ENCODE data around the gene BDKRB1. TPM values are rescaled to one million over a fixed set of nuclear protein-coding genes. Genes with fewer than 3 reads are reported as not detected.

BDKRB1 gene
- polyA plus RNA-seq, 3 donors: not detected

- Mint-ChIP-seq H3K9me3 (no peaks in the 10 kb centered on the region), H3K36me3 (peaks cover 30 to 39% of the 10 kb centered on the region in 2 donors), H3K4me1 (no peaks in the 10 kb centered on the region), H3K27me3 (ENCODE audit: low read depth in 3 of 3) (peaks cover 0 to 4% (median 0%) of the 10 kb centered on the region in 3 donors), H3K4me3 (no peak overlapping the region), H3K27ac (peak overlapping the region in 2 of 7 donors; percentile 31 to 33)
- intact Hi-C loops (cut with micrococcal nuclease): no loop called here
- Histone ChIP-seq H3K4me3 (replicated peaks in 1 of 3; ENCODE audit: low read depth in 2 of 3, low read length in 3 of 3) (no peak overlapping the region), H3K9me3 (replicated peaks in 1 of 2; ENCODE audit: control insufficient read depth in 1 of 2, insufficient read depth in 1 of 2, low read length in 2 of 2) (no peaks in the 10 kb centered on the region), H3K27ac (ENCODE audit: low read depth in 1 of 2, low read length in 2 of 2) (no peak overlapping the region), H3K27me3 (ENCODE audit: control insufficient read depth in 2 of 2, insufficient read depth in 2 of 2, low read length in 2 of 2) (no peaks in the 10 kb centered on the region), H3K79me2 (ENCODE audit: insufficient read depth, low read length) (no peaks in the 10 kb centered on the region), H4K20me1 (ENCODE audit: insufficient read depth, low read length) (no peaks in the 10 kb centered on the region), H3K4me2 (replicated peaks; ENCODE audit: extremely low read depth, low read length, poor library complexity, severe bottlenecking) (no peak overlapping the region), H2AFZ (ENCODE audit: insufficient read depth, low read depth, low read length, poor library complexity, severe bottlenecking) (no peak overlapping the region), H3K36me3 (replicated peaks in 1 of 2; ENCODE audit: control insufficient read depth in 1 of 2, insufficient read depth in 2 of 2, low read length in 2 of 2) (peaks cover 26 to 66% of the 10 kb centered on the region in 2 donors), H3K9ac (ENCODE audit: insufficient read depth, low read length, poor library complexity, severe bottlenecking) (no peak overlapping the region), H3K4me1 (ENCODE audit: control insufficient read depth in 1 of 2, insufficient read depth in 2 of 2, low read length in 2 of 2) (no peaks in the 10 kb centered on the region)
- TF ChIP-seq CTCF (IDR thresholded peaks at IDR 0.05): no peak
- WGBS (ENCODE audit: insufficient coverage): 96% methylated on average over 7 of the region's 7 CpGs
- DNase-seq: no peak
Observed at GRCh38 chr14:96294246-96294645, 38.2 kb downstream of the BDKRB1 start.

- H4K20me1 ChIP-seq (ENCODE audit: insufficient read depth, low read length): no peaks in the 10 kb centered on the region
- Mint-ChIP-seq H3K4me1 (no peaks in the 10 kb centered on the region), H3K27me3 (ENCODE audit: low read depth in 3 of 3) (peaks cover 0 to 4% (median 0%) of the 10 kb centered on the region in 3 donors), H3K36me3 (peaks cover 28 to 35% of the 10 kb centered on the region in 2 donors), H3K9me3 (no peaks in the 10 kb centered on the region), H3K4me3 (no peak overlapping the region), H3K27ac (no peak overlapping the region)
- peak; percentile 69 for TF ChIP-seq CTCF (IDR thresholded peaks at IDR 0.05)
- intact Hi-C loops (cut with micrococcal nuclease): loop anchor here in 1 of 2 donors (1.0 kb wide), 1 partner anchor 127 kb away; no protein-coding TSS in a partner anchor
- no peak overlapping the region for H3K9ac ChIP-seq (ENCODE audit: insufficient read depth, low read length, poor library complexity, severe bottlenecking)
- H3K4me1 ChIP-seq (ENCODE audit: control insufficient read depth in 1 of 2, insufficient read depth in 2 of 2, low read length in 2 of 2): no peaks in the 10 kb centered on the region
- peaks cover 21 to 67% of the 10 kb centered on the region in 2 donors for H3K36me3 ChIP-seq (replicated peaks in 1 of 2; ENCODE audit: control insufficient read depth in 1 of 2, insufficient read depth in 2 of 2, low read length in 2 of 2)
- H3K9me3 ChIP-seq (replicated peaks in 1 of 2; ENCODE audit: control insufficient read depth in 1 of 2, insufficient read depth in 1 of 2, low read length in 2 of 2): no peaks in the 10 kb centered on the region
- H2AFZ ChIP-seq (ENCODE audit: insufficient read depth, low read depth, low read length, poor library complexity, severe bottlenecking): no peak overlapping the region
- DNase-seq: peak in 1 of 3 donors; percentile 11
- no peak overlapping the region for H3K4me2 ChIP-seq (replicated peaks; ENCODE audit: extremely low read depth, low read length, poor library complexity, severe bottlenecking)
- no peak overlapping the region for H3K27ac ChIP-seq (ENCODE audit: low read depth in 1 of 2, low read length in 2 of 2)
- H3K27me3 ChIP-seq (ENCODE audit: control insufficient read depth in 2 of 2, insufficient read depth in 2 of 2, low read length in 2 of 2): no peaks in the 10 kb centered on the region
- H3K79me2 ChIP-seq (ENCODE audit: insufficient read depth, low read length): no peaks in the 10 kb centered on the region
- WGBS (ENCODE audit: insufficient coverage): no CpG with 5 or more reads among the region's 2 CpGs
- H3K4me3 ChIP-seq (replicated peaks in 1 of 3; ENCODE audit: low read depth in 2 of 3, low read length in 3 of 3): no peak overlapping the region
Observed at GRCh38 chr14:96297000-96297399, 41.0 kb downstream of the BDKRB1 start.
